H1 (cell line): Measurements from ENCODE around the gene FAM181A. TPM values are rescaled to one million over a fixed set of nuclear protein-coding genes. Genes with fewer than 3 reads are reported as not detected.

Experiments
- CTCF ChIA-PET: fragments of 300-600 bp; sonication (Branson Sonifier 250); formaldehyde crosslinking; loops from one replicate; lab custom pipeline; 2021; ENCODE audit not compliant: partially characterized antibody; lab: Charles Lee
- POLR2A ChIA-PET: fragments of 300-600 bp; sonication (Branson Sonifier 250); formaldehyde crosslinking; loops from one replicate; lab custom pipeline; 2021; ENCODE audit warnings: inconsistent platforms; ENCODE audit not compliant: partially characterized antibody; lab: Charles Lee
- DNase-seq, 2 experiments: peaks; one replicate each; pipeline versions ENCODE4 v3.0.0 to v3.0.0-alpha.2; 2010 to 2022; ENCODE audit warnings: low spot score in 2 of 2, low read depth in 1 of 2, mixed read lengths in 1 of 2
- FAIRE-seq: peaks from 2 replicates; lab custom pipeline; 2011; peaks lifted over from hg19 to GRCh38; lab: Jason Lieb, UNC
- H2AFZ ChIP-seq: 2 replicates; pipeline ENCODE4 v1.8.1; 2012; ENCODE audit warnings: low read length, inconsistent platforms
- H2AK5ac ChIP-seq: 2 replicates; pipeline ENCODE4 v1.6.1; 2013; ENCODE audit warnings: low read depth, low read length
- H2BK120ac ChIP-seq: replicated peaks from 2 replicates; pipeline ENCODE3; 2013; ENCODE audit warnings: low read depth, low read length, inconsistent platforms
- H2BK12ac ChIP-seq: 2 replicates; pipeline ENCODE4 v1.6.1; 2013; ENCODE audit warnings: low read depth, low read length
- H2BK15ac ChIP-seq: 2 replicates; pipeline ENCODE4 v1.6.1; 2013; ENCODE audit warnings: low read length
- H2BK20ac ChIP-seq: 2 replicates; pipeline ENCODE4 v1.6.1; 2013; ENCODE audit warnings: low read length
- H2BK5ac ChIP-seq: 2 replicates; pipeline ENCODE4 v1.6.1; 2013; ENCODE audit warnings: low read depth, low read length
- H3K14ac ChIP-seq: 2 replicates; pipeline ENCODE4 v1.6.1; 2013; ENCODE audit warnings: inconsistent platforms; ENCODE audit not compliant: insufficient read length
- H3K18ac ChIP-seq: 2 replicates; pipeline ENCODE4 v1.6.1; 2013; ENCODE audit warnings: low read length; ENCODE audit errors: extremely low read depth
- H3K23ac ChIP-seq: 2 replicates; pipeline ENCODE4 v1.6.1; 2013; ENCODE audit warnings: inconsistent platforms; ENCODE audit not compliant: insufficient read length
- H3K23me2 ChIP-seq: 2 replicates; pipeline ENCODE4 v1.6.1; 2013; ENCODE audit warnings: low read depth, low read length
- H3K27ac ChIP-seq: 2 replicates; pipeline ENCODE4 v1.6.1; 2011; ENCODE audit warnings: low read depth, low read length, inconsistent platforms
- H3K27me3 ChIP-seq, 4 experiments: replicated peaks in 1 of 4; 1 replicate in 1 of 4; 2 replicates in 3 of 4; pipeline versions ENCODE4 v1.6.1 to v1.8.1; 2011 to 2013; ENCODE audit warnings: low read length in 3 of 4, mild to moderate bottlenecking in 3 of 4, inconsistent platforms in 2 of 4, mixed read lengths in 2 of 4, moderate library complexity in 1 of 4; ENCODE audit not compliant: control insufficient read depth in 3 of 4, insufficient read depth in 3 of 4; ENCODE audit errors: extremely low read depth in 1 of 4
- H3K36me3 ChIP-seq, 4 experiments: 2 replicates each; pipeline versions ENCODE4 v1.6.1 to v1.8.1; 2011 to 2013; ENCODE audit warnings: mild to moderate bottlenecking in 4 of 4, low read length in 3 of 4, moderate library complexity in 2 of 4, control low read depth in 1 of 4, inconsistent platforms in 1 of 4; ENCODE audit not compliant: insufficient read depth in 4 of 4, control insufficient read depth in 2 of 4
- H3K4ac ChIP-seq: replicated peaks from 2 replicates; pipeline ENCODE3; 2013; ENCODE audit warnings: low read length, low read depth, mixed read lengths, inconsistent platforms; ENCODE audit not compliant: insufficient read length
- H3K4me1 ChIP-seq, 4 experiments: replicated peaks in 1 of 4; 1 replicate in 1 of 4; 2 replicates in 3 of 4; pipeline versions ENCODE4 v1.6.1 to v1.8.1; 2011 to 2013; ENCODE audit warnings: low read length in 3 of 4, inconsistent platforms in 2 of 4, mixed read lengths in 1 of 4; ENCODE audit not compliant: insufficient read depth in 4 of 4, control insufficient read depth in 3 of 4
- H3K4me2 ChIP-seq, 2 experiments: 2 replicates each; pipeline versions ENCODE4 v1.6.1 to v1.8.1; 2011 to 2013; ENCODE audit warnings: low read depth in 2 of 2, low read length in 2 of 2, control low read depth in 1 of 2, inconsistent platforms in 1 of 2, mild to moderate bottlenecking in 1 of 2; ENCODE audit not compliant: insufficient read depth in 1 of 2
- H3K4me3 ChIP-seq, 4 experiments: fragments of 200-600, 300-600 bp in 1 of 4; sonication (generic), shearing (Covaris generic), sonication (Bioruptor Twin) in 1 of 4; 2 replicates each; pipeline versions ENCODE4 v1.5.1 to v1.8.1; 2011 to 2016; ENCODE audit warnings: low read length in 4 of 4, low read depth in 3 of 4, control low read depth in 2 of 4, inconsistent platforms in 2 of 4, mild to moderate bottlenecking in 2 of 4, mixed read lengths in 1 of 4, moderate library complexity in 1 of 4; ENCODE audit not compliant: insufficient read depth in 2 of 4; ENCODE audit errors: extremely low read depth in 1 of 4
- H3K56ac ChIP-seq: replicated peaks from 2 replicates; pipeline ENCODE3; 2013; ENCODE audit warnings: low read depth, mild to moderate bottlenecking, mixed read lengths, low read length, inconsistent platforms; ENCODE audit not compliant: insufficient read length
- H3K79me1 ChIP-seq: 2 replicates; pipeline ENCODE4 v1.6.1; 2013; ENCODE audit warnings: low read depth, low read length, control low read depth
- H3K79me2 ChIP-seq, 2 experiments: 2 replicates each; pipeline versions ENCODE4 v1.6.1 to v1.8.1; 2012 to 2013; ENCODE audit warnings: low read length in 2 of 2, mild to moderate bottlenecking in 2 of 2, inconsistent platforms in 1 of 2; ENCODE audit not compliant: insufficient read depth in 2 of 2, control insufficient read depth in 1 of 2
- H3K9ac ChIP-seq, 4 experiments: replicated peaks in 1 of 4; 1 replicate in 1 of 4; 2 replicates in 3 of 4; pipeline versions ENCODE4 v1.6.1 to v1.8.1; 2011 to 2013; ENCODE audit warnings: low read depth in 3 of 4, low read length in 3 of 4, control low read depth in 2 of 4, mild to moderate bottlenecking in 2 of 4, moderate library complexity in 2 of 4, inconsistent platforms in 1 of 4; ENCODE audit errors: extremely low read depth in 1 of 4
- H3K9me3 ChIP-seq, 2 experiments: 2 replicates each; pipeline versions ENCODE4 v1.6.1 to v1.8.1; 2012 to 2013; ENCODE audit warnings: mild to moderate bottlenecking in 2 of 2, moderate library complexity in 2 of 2, control low read depth in 1 of 2, inconsistent platforms in 1 of 2, low read depth in 1 of 2, low read length in 1 of 2, mixed read lengths in 1 of 2; ENCODE audit not compliant: insufficient read depth in 2 of 2
- H4K20me1 ChIP-seq, 2 experiments: replicated peaks in 1 of 2; 2 replicates each; pipeline versions ENCODE3 to v1.8.1; 2011 to 2013; ENCODE audit warnings: inconsistent platforms in 2 of 2, low read length in 2 of 2, mild to moderate bottlenecking in 1 of 2; ENCODE audit not compliant: insufficient read depth in 2 of 2, control insufficient read depth in 1 of 2
- H4K5ac ChIP-seq: 2 replicates; pipeline ENCODE4 v1.6.1; 2013; ENCODE audit warnings: low read length, low read depth, mixed read lengths, inconsistent platforms; ENCODE audit not compliant: insufficient read length
- H4K8ac ChIP-seq: 2 replicates; pipeline ENCODE4 v1.8.0; 2013; ENCODE audit warnings: mild to moderate bottlenecking, moderate library complexity, low read length, inconsistent platforms; ENCODE audit not compliant: insufficient read depth; ENCODE audit errors: extremely low read depth
- H4K91ac ChIP-seq: replicated peaks from 2 replicates; pipeline ENCODE3; 2013; ENCODE audit warnings: low read length, mixed read lengths, inconsistent platforms; ENCODE audit not compliant: insufficient read length
- ASH2L ChIP-seq: fragments of 200-600, 300-600 bp; sonication (generic); IDR thresholded peaks from one replicate; pipeline ENCODE4 v1.7.1; 2017; ENCODE audit warnings: low read length
- KDM1A ChIP-seq: fragments of 200-600, 300-600 bp; sonication (generic); IDR thresholded peaks from 2 replicates; pipeline ENCODE4 v1.7.1; 2016; ENCODE audit warnings: mild to moderate bottlenecking, low read length, borderline replicate concordance
- KDM4A ChIP-seq: IDR thresholded peaks from one replicate; pipeline ENCODE4 v1.7.1; 2012; ENCODE audit warnings: low read depth, mild to moderate bottlenecking, moderate library complexity, low read length, inconsistent platforms; ENCODE audit not compliant: severe bottlenecking
- KDM5A ChIP-seq: fragments of 200-600 bp; IDR thresholded peaks from 2 replicates; pipeline ENCODE4 v1.7.1; 2012; ENCODE audit warnings: mild to moderate bottlenecking, low read length, inconsistent platforms, mixed read lengths
- POLR2AphosphoS5 ChIP-seq: IDR thresholded peaks from 2 replicates; pipeline ENCODE4 v1.6.1; 2011; ENCODE audit warnings: low read depth, low read length
- RBBP5 ChIP-seq: IDR thresholded peaks from 2 replicates; pipeline ENCODE4 v1.7.1; 2012; ENCODE audit warnings: low read depth, mild to moderate bottlenecking, inconsistent platforms, low read length, moderate library complexity, borderline replicate concordance
- RXRA ChIP-seq: IDR thresholded peaks from 2 replicates; pipeline ENCODE4 v1.6.1; 2011; ENCODE audit warnings: low read depth, mild to moderate bottlenecking, low read length, moderate library complexity; ENCODE audit not compliant: insufficient read depth
- SIRT6 ChIP-seq: IDR thresholded peaks from one replicate; pipeline ENCODE4 v1.7.1; 2012; ENCODE audit warnings: low read length, inconsistent platforms
- SRF ChIP-seq: IDR thresholded peaks from 2 replicates; pipeline ENCODE4 v1.6.1; 2011; ENCODE audit warnings: mild to moderate bottlenecking, low read depth, low read length, moderate library complexity
- TCF12 ChIP-seq: IDR thresholded peaks from 2 replicates; pipeline ENCODE4 v1.6.1; 2011; ENCODE audit warnings: low read depth, mild to moderate bottlenecking, low read length
- ZNF274 ChIP-seq: IDR thresholded peaks from 2 replicates; pipeline ENCODE4 v1.7.0; 2012; ENCODE audit warnings: low read length, borderline replicate concordance; ENCODE audit errors: extremely low read depth
- WGBS, 2 experiments: shearing (Covaris generic) in 1 of 2; methylation state at CpG; one replicate each; pipeline versions ENCODE4 v1.1.6 to v1.1.7; 2013 to 2015; ENCODE audit warnings: low lambda C conversion rate in 2 of 2, mixed read lengths in 2 of 2, inconsistent platforms in 1 of 2, low coverage in 1 of 2, missing lambda C conversion rate in 1 of 2; ENCODE audit not compliant: insufficient replicate concordance in 2 of 2, insufficient coverage in 1 of 2, insufficient read length in 1 of 2; ENCODE audit errors: extremely low coverage in 1 of 2, missing lambda C conversion rate in 1 of 2; 5-methylcytosine and 5-hydroxymethylcytosine counted together
- polyA plus RNA-seq, 7 experiments: library from polyadenylated mRNA; depleted of rRNA in 3 of 7; stranded (reverse) in 5 of 7; unstranded in 2 of 7; fragments of >200 nt in 5 of 7; fragments of 200-250 nt in 2 of 7; gene quantifications; 1 replicate in 5 of 7; 2 replicates in 1 of 7; 4 replicates in 1 of 7; pipeline versions ENCODE4 v1.2.1 to v1.2.3, GENCODE V29; 2011 to 2013; ENCODE audit warnings: missing spikeins in 2 of 7, mixed read lengths in 2 of 7
- total RNA-seq: library from RNA; stranded (reverse); fragmentation: NEBNext Ultra II Directional; extraction: Animal tissue kit (Norgen Biotek cat#: 25700); gene quantifications from 2 replicates; pipeline ENCODE4 v1.2.1, GENCODE V29; 2021
- TF ChIP-seq, protein P1 (sequence below): IDR thresholded peaks from 2 replicates; pipeline ENCODE4 v1.6.1; 2011; ENCODE audit warnings: low read depth, mild to moderate bottlenecking, low read length; ENCODE audit not compliant: insufficient read depth
- TF ChIP-seq, protein P2 (sequence below): IDR thresholded peaks from 2 replicates; pipeline ENCODE4 v1.6.1; 2012; ENCODE audit warnings: inconsistent platforms

FAM181A gene
- total and polyA plus RNA-seq, 2 of the 8 experiments (the other 6 are each of a cell fraction or from before 2014, with no cell fraction given), result not detected

DNA sequence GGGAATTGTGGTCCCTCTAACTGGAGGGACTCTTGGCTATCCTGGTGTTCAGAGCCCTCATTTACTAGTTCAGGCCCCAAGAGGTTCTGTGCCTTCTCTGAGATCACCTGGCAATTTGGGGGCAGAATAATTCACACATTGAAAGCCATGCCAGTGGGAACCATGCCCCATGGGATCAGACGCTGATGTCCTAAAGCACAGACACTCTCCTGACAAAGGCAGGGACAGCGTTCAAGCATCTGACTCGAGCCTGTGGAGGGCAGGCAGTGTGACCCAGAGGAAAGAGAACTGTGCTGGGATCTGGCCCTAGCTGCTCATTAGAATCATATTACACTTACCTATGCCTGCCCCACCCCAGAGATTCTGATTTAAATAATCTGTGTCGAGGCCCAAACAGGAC lies 51.6 kb downstream of the FAM181A start:
- no peak for FAIRE-seq
- no peak overlapping the region for H3K4me3 ChIP-seq
- no peak overlapping the region for H3K23ac ChIP-seq
- no peak overlapping the region for H3K9ac ChIP-seq
- no peak overlapping the region for H4K8ac ChIP-seq
- no peaks in the 10 kb centered on the region for H3K79me1 ChIP-seq
- H2BK20ac ChIP-seq, result no peak overlapping the region
- H4K5ac ChIP-seq, result no peak overlapping the region
- no peak for DNase-seq
- no peaks in the 10 kb centered on the region for H3K79me2 ChIP-seq
- H3K4me1 ChIP-seq, result peaks cover 0 to 3% (median 0%) of the 10 kb centered on the region in 4 experiments; a peak in 1 of 7 replicates
- H2BK15ac ChIP-seq, result no peak overlapping the region
- no peak overlapping the region for H4K91ac ChIP-seq
- H2BK5ac ChIP-seq, result no peak overlapping the region
- no peak overlapping the region for H3K18ac ChIP-seq
- H2AK5ac ChIP-seq, result no peak overlapping the region
- H3K14ac ChIP-seq, result no peak overlapping the region
- no peak overlapping the region for H3K27ac ChIP-seq
- ChIA-PET CTCF (interaction anchor here (0.7 to 2.6 kb wide), 8 partner anchors 8 to 164 kb away, joined by 3 to 12 read pairs (median 4); no protein-coding TSS in a partner anchor), POLR2A (interaction anchor here (1.9 kb wide), 1 partner anchor 32 kb away, joined by 3 read pairs; no protein-coding TSS in a partner anchor)
- no peaks in the 10 kb centered on the region for H3K9me3 ChIP-seq
- no peaks in the 10 kb centered on the region for H3K23me2 ChIP-seq
- H4K20me1 ChIP-seq, result no peaks in the 10 kb centered on the region
- H3K36me3 ChIP-seq, result no peaks in the 10 kb centered on the region
- H3K4ac ChIP-seq, result no peak overlapping the region
- no peak overlapping the region for H2AFZ ChIP-seq
- no peak overlapping the region for H2BK120ac ChIP-seq
- no peak overlapping the region for H3K4me2 ChIP-seq
- no peak overlapping the region for H3K56ac ChIP-seq
- 72% methylated on average over 4 of the region's 4 CpGs; no CpG with 5 or more reads in 1 of the 2 experiments for WGBS, 2 experiments
- H3K27me3 ChIP-seq, result no peaks in the 10 kb centered on the region; a peak in 1 of 7 replicates
- H2BK12ac ChIP-seq, result no peak overlapping the region
- TF ChIP-seq SIRT6 (no peak), RBBP5 (no peak), KDM5A (no peak), RXRA (no peak), KDM1A (no peak), ASH2L (no peak), SRF (no peak), KDM4A (no peak), TCF12 (no peak), POLR2AphosphoS5 (no peak), ZNF274 (no peak)
- TF ChIP-seq, protein P1, sequence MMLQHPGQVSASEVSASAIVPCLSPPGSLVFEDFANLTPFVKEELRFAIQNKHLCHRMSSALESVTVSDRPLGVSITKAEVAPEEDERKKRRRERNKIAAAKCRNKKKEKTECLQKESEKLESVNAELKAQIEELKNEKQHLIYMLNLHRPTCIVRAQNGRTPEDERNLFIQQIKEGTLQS, result no peak
- TF ChIP-seq, protein P2, sequence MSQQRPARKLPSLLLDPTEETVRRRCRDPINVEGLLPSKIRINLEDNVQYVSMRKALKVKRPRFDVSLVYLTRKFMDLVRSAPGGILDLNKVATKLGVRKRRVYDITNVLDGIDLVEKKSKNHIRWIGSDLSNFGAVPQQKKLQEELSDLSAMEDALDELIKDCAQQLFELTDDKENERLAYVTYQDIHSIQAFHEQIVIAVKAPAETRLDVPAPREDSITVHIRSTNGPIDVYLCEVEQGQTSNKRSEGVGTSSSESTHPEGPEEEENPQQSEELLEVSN, result no peak
